Psoas muscle (tissue), 8 donors: ENCODE measurements around the gene B3GALT6. TPM values are rescaled to one million over a fixed set of nuclear protein-coding genes. Genes with fewer than 3 reads are reported as not detected.

Source experiments
- ATAC-seq, 4 donors: fragments of 200-7000 bp; cut with Tn5 transposase; one replicate each; pipeline ENCODE4 v1.9.1; 2020; ENCODE audit warnings: moderate library complexity in 3 of 4, mild to moderate bottlenecking in 2 of 4
- DNase-seq, 2 donors: peaks; one replicate each; pipeline ENCODE4 v3.0.0-alpha.2; 2020
- H3K27ac ChIP-seq: fragments of 200-600 bp; one replicate; pipeline ENCODE4 v1.8.0; 2022
- H3K27me3 ChIP-seq, 3 donors: fragments of 200-600 bp in 1 of 3; one replicate each; pipeline versions ENCODE4 v1.6.1 to v1.8.0; 2013 to 2022; ENCODE audit warnings: low read length in 2 of 3, mild to moderate bottlenecking in 2 of 3, moderate library complexity in 1 of 3; ENCODE audit not compliant: insufficient read depth in 3 of 3
- H3K36me3 ChIP-seq, 2 donors: fragments of 200-600 bp in 1 of 2; one replicate each; pipeline versions ENCODE4 v1.6.1 to v1.8.0; 2013 to 2022; ENCODE audit warnings: low read depth in 1 of 2, mild to moderate bottlenecking in 1 of 2, moderate library complexity in 1 of 2; ENCODE audit not compliant: insufficient read depth in 1 of 2
- H3K4me1 ChIP-seq: fragments of 200-600 bp; one replicate; pipeline ENCODE4 v1.8.0; 2022
- H3K4me3 ChIP-seq: fragments of 200-600 bp; one replicate; pipeline ENCODE4 v1.8.0; 2022; ENCODE audit warnings: mild to moderate bottlenecking
- H3K9me3 ChIP-seq: fragments of 200-600 bp; one replicate; pipeline ENCODE4 v1.8.0; 2022
- CTCF ChIP-seq: fragments of 200-600 bp; IDR thresholded peaks from one replicate; pipeline ENCODE4 v1.8.0; 2022; ENCODE audit warnings: antibody characterized with exemption
- WGBS, 3 donors: extraction: QIAGEN DNeasy Blood & Tissue Kit; methylation state at CpG; one replicate each; pipeline versions ENCODE4 v1.1.6 to v1.1.7; 2013; 5-methylcytosine and 5-hydroxymethylcytosine counted together
- intact Hi-C, 2 donors: fragments of 100-400 bp; cut with DNase I; formaldehyde crosslinking; loops; one replicate each; pipeline versions ENCODE4 v1.11.0 to v1.14.2; 2022
- polyA plus RNA-seq, 3 donors: library from polyadenylated mRNA; stranded (reverse); fragments of 200-250 nt; gene quantifications; one replicate each; pipeline ENCODE4 v1.2.3, GENCODE V29; 2013
- total RNA-seq, 4 donors: library from RNA; stranded (reverse); fragmentation: NEBNext Ultra II Directional in 2 of 4; extraction: Animal tissue kit (Norgen Biotek cat#: 25700) in 2 of 4; gene quantifications; one replicate each; pipeline versions ENCODE4 v1.2.1 to v1.2.4, GENCODE V29; 2021 to 2023
- donor health status: healthy with polysubstance abuse.
- donor health status: DM: no; HTN: no; CAD: no; lungs with moderate emphysema.
- donor health status: Bipolar disorder and iron deficiency.
- donor health status: healthy.
- donor health status: DM: yes; HTN: yes; CAD: no.
- donor health status: DM: no; HTN: no; CAD: no.
- donor health status: DM: no; HTN: no; CAD: no.
- donor health status: DM: yes; HTN: yes; CAD: no.

Gene B3GALT6
- total and polyA plus RNA-seq, 7 donors: 7.7 to 30.3 (median 11.4) TPM

GRCh38 chr1:1215080-1215676, 16.9 kb upstream of the B3GALT6 start:
- DNase-seq (no peak), ATAC-seq (no peak)
- Histone ChIP-seq H3K27me3 (no peaks in the 10 kb centered on the region), H3K9me3 (no peaks in the 10 kb centered on the region), H3K27ac (no peak overlapping the region), H3K36me3 (peaks cover 0 to 36% of the 10 kb centered on the region in 2 donors), H3K4me3 (no peak overlapping the region), H3K4me1 (no peaks in the 10 kb centered on the region)
- 45 to 54% (median 53%) methylated on average over 11 of the region's 11 CpGs for WGBS, 3 donors
- intact Hi-C loops: no loop called here
- no peak for TF ChIP-seq CTCF

- H3K27me3 ChIP-seq: no peaks in the 10 kb centered on the region
- DNase-seq (no peak), ATAC-seq (no peak)
- intact Hi-C loops: no loop called here
- no peak overlapping the region for H3K27ac ChIP-seq
- 78 to 81% (median 81%) methylated on average over 20 to 21 of the region's 21 CpGs for WGBS, 3 donors
- H3K36me3 ChIP-seq: peaks cover 0 to 45% of the 10 kb centered on the region in 2 donors
- no peaks in the 10 kb centered on the region for H3K9me3 ChIP-seq
- no peak for TF ChIP-seq CTCF
- no peaks in the 10 kb centered on the region for H3K4me1 ChIP-seq
- no peak overlapping the region for H3K4me3 ChIP-seq
These were observed 16.0 kb upstream of the B3GALT6 start for GRCh38 chr1:1215881-1216605.

- no peak for DNase-seq
- WGBS, 3 donors: 82 to 89% (median 85%) methylated on average over 57 to 74 of the region's 74 CpGs
- no peak for ATAC-seq
- H3K4me3 ChIP-seq: no peak overlapping the region
- peaks cover 0 to 54% of the 10 kb centered on the region in 2 donors for H3K36me3 ChIP-seq
- H3K9me3 ChIP-seq: no peaks in the 10 kb centered on the region
- H3K27me3 ChIP-seq: no peaks in the 10 kb centered on the region
- no peaks in the 10 kb centered on the region for H3K4me1 ChIP-seq
- H3K27ac ChIP-seq: peak overlapping the region; percentile 30
- intact Hi-C loops: no loop called here
- TF ChIP-seq CTCF: no peak
These were observed 15.0 kb upstream of the B3GALT6 start for GRCh38 chr1:1216770-1217620.

- intact Hi-C loops: no loop called here
- no peak for DNase-seq
- peak in 1 of 4 donors; percentile 25 for ATAC-seq
- Histone ChIP-seq H3K9me3 (no peaks in the 10 kb centered on the region), H3K27me3 (no peaks in the 10 kb centered on the region), H3K4me3 (no peak overlapping the region), H3K4me1 (no peaks in the 10 kb centered on the region), H3K36me3 (peaks cover 0 to 63% of the 10 kb centered on the region in 2 donors), H3K27ac (no peak overlapping the region)
- no peak for TF ChIP-seq CTCF
- 85 to 90% (median 87%) methylated on average over 52 of the region's 52 CpGs for WGBS, 3 donors
These were observed 14.2 kb upstream of the B3GALT6 start for GRCh38 chr1:1217621-1218523.
